OCI-M2 (cell line): ENCODE data around the gene SLC38A10.

ENCODE experiments used
- DNase-seq: peaks from one replicate; lab custom pipeline; 2025; ENCODE audit not compliant: unreplicated experiment; lab: John Stamatoyannopoulos, UW

The SLC38A10 gene

GRCh38 chr17:81279278-81280275 lies 15.5 kb downstream of the SLC38A10 start:
- no peak for DNase-seq

- no peak for DNase-seq
Observed at GRCh38 chr17:81278831-81279230, 16.3 kb downstream of the SLC38A10 start.

- no peak for DNase-seq
Observed at GRCh38 chr17:81277946-81278693, 17.0 kb downstream of the SLC38A10 start.

- no peak for DNase-seq
Observed at GRCh38 chr17:81277421-81277820, 17.7 kb downstream of the SLC38A10 start.

- no peak for DNase-seq
Observed at GRCh38 chr17:81276781-81277180, 18.3 kb downstream of the SLC38A10 start.

GRCh38 chr17:81274471-81274855 lies 20.6 kb downstream of the SLC38A10 start:
- no peak for DNase-seq

GRCh38 chr17:81273698-81274470 lies 21.2 kb downstream of the SLC38A10 start:
- no peak for DNase-seq

GRCh38 chr17:81272616-81273015 lies 22.5 kb downstream of the SLC38A10 start:
- no peak for DNase-seq

GRCh38 chr17:81271226-81271625 lies 23.9 kb downstream of the SLC38A10 start:
- DNase-seq, result no peak

- DNase-seq, result no peak
Observed at GRCh38 chr17:81270279-81270678, 24.8 kb downstream of the SLC38A10 start.

- no peak for DNase-seq
Observed at GRCh38 chr17:81267390-81268067, 27.6 kb downstream of the SLC38A10 start.

- no peak for DNase-seq
Observed at GRCh38 chr17:81265576-81265975, 29.5 kb downstream of the SLC38A10 start.

- no peak for DNase-seq
Observed at GRCh38 chr17:81264640-81265039, 30.5 kb downstream of the SLC38A10 start.

- DNase-seq, result no peak
Observed at GRCh38 chr17:81263371-81264181, 31.5 kb downstream of the SLC38A10 start.

GRCh38 chr17:81261582-81262336 lies 33.3 kb downstream of the SLC38A10 start:
- DNase-seq, result no peak

GRCh38 chr17:81261096-81261495 lies 34.0 kb downstream of the SLC38A10 start:
- DNase-seq, result no peak

- no peak for DNase-seq
Observed at GRCh38 chr17:81260641-81261040, 34.5 kb downstream of the SLC38A10 start.

- DNase-seq, result no peak
Observed at GRCh38 chr17:81260171-81260570, 34.9 kb downstream of the SLC38A10 start.

GRCh38 chr17:81259058-81259605 lies 36.0 kb downstream of the SLC38A10 start:
- no peak for DNase-seq
